ENCODE measurements around the gene SH3D19. TPM values are rescaled to one million over a fixed set of nuclear protein-coding genes. Genes with fewer than 3 reads are reported as not detected.

Gene SH3D19, protein sequence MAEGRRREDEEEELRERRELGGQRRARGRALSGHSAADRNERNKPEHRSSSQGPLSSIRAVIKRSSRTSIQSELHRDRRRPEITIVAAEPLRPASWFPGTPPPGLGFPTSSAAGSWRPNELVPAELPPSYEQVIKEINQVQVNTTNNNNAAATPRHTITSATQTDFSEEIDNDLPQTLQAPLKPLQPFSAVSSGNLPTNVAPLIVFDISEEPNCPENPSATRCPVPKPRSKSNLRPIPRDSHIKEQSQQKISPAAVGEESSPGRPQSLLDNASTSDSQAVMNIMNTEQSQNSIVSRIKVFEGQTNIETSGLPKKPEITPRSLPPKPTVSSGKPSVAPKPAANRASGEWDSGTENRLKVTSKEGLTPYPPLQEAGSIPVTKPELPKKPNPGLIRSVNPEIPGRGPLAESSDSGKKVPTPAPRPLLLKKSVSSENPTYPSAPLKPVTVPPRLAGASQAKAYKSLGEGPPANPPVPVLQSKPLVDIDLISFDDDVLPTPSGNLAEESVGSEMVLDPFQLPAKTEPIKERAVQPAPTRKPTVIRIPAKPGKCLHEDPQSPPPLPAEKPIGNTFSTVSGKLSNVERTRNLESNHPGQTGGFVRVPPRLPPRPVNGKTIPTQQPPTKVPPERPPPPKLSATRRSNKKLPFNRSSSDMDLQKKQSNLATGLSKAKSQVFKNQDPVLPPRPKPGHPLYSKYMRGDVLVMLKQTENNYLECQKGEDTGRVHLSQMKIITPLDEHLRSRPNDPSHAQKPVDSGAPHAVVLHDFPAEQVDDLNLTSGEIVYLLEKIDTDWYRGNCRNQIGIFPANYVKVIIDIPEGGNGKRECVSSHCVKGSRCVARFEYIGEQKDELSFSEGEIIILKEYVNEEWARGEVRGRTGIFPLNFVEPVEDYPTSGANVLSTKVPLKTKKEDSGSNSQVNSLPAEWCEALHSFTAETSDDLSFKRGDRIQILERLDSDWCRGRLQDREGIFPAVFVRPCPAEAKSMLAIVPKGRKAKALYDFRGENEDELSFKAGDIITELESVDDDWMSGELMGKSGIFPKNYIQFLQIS
- 100 to 1,000 TPM; 159 to 290 (median 244) TPM for total RNA-seq

DNA sequence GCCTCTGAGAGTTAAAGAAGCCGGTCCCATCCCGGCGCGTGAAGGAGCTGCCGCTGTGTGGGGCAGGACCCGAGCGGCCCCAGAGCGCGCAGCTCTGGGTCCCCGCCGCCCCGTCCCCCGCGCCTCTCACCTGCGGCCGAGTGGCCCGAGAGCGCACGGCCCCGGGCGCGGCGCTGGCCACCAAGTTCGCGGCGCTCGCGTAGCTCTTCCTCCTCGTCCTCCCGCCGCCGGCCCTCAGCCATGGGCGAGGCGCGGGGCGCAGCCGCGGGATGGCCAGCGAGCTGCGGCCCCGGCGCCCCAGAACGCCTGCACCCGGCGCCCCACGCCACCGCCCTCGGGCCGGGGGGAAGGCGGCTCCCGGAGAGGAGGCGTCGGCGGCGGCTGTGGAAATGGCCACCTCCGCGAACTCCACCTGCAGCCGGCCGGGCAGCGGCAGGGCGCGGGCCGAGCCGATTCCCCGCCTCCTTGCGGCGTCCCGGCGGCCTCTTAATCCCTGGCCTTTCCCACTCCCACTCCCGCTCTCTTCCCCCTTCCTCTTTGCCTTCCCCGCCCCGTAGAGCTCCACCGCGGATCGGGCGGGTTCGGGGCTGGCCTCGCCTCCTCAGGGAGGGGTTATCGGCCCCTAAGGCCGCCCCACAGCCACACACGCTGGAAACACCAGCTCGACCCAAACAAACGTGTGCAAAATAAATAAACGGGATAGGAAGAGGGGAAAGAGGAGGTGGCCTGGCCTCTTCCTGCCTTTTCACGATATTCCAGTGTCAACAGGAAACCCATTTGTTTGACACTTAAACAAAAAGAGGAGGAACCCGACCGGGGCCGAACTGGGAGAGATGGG lies at the start of gene SH3D19:
TSS of gene SH3D19 (minus strand) at position 495 of the 838 bp plus-strand sequence. CDS start at position 242, 253 bp downstream.
- Histone ChIP-seq H3K9me3 (no peaks in the 10 kb centered on the region), H3K4me1 (peaks cover 0 to 37% (median 9%) of the 10 kb centered on the region in 4 donors), H3K27me3 (no peaks in the 10 kb centered on the region), H3K4me3 (peak within 1 kb of the TSS; percentile 63 to 94 (median 79)), H3K27ac (peak within 1 kb of the TSS; percentile 89 to 97 (median 92)), H3K36me3 (no peaks in the 10 kb centered on the region)
- DNase-seq (ENCODE audit: low spot score in 2 of 2) = peak; percentile 23 to 55
- 1% methylated on average over 29 to 54 of the region's 88 CpGs for whole genome bisulfite sequencing, 2 donors
- peak in 1 of 2 donors; percentile 69 for TF ChIP-seq POLR2A (IDR thresholded peaks at IDR 0.05)
- peak in 1 of 2 donors; percentile 84 for TF ChIP-seq EP300 (IDR thresholded peaks at IDR 0.05)
- TF ChIP-seq, protein P1, sequence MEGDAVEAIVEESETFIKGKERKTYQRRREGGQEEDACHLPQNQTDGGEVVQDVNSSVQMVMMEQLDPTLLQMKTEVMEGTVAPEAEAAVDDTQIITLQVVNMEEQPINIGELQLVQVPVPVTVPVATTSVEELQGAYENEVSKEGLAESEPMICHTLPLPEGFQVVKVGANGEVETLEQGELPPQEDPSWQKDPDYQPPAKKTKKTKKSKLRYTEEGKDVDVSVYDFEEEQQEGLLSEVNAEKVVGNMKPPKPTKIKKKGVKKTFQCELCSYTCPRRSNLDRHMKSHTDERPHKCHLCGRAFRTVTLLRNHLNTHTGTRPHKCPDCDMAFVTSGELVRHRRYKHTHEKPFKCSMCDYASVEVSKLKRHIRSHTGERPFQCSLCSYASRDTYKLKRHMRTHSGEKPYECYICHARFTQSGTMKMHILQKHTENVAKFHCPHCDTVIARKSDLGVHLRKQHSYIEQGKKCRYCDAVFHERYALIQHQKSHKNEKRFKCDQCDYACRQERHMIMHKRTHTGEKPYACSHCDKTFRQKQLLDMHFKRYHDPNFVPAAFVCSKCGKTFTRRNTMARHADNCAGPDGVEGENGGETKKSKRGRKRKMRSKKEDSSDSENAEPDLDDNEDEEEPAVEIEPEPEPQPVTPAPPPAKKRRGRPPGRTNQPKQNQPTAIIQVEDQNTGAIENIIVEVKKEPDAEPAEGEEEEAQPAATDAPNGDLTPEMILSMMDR (IDR thresholded peaks at IDR 0.05) = peak in 2 of 5 experiments; percentile 15 to 35

DNA sequence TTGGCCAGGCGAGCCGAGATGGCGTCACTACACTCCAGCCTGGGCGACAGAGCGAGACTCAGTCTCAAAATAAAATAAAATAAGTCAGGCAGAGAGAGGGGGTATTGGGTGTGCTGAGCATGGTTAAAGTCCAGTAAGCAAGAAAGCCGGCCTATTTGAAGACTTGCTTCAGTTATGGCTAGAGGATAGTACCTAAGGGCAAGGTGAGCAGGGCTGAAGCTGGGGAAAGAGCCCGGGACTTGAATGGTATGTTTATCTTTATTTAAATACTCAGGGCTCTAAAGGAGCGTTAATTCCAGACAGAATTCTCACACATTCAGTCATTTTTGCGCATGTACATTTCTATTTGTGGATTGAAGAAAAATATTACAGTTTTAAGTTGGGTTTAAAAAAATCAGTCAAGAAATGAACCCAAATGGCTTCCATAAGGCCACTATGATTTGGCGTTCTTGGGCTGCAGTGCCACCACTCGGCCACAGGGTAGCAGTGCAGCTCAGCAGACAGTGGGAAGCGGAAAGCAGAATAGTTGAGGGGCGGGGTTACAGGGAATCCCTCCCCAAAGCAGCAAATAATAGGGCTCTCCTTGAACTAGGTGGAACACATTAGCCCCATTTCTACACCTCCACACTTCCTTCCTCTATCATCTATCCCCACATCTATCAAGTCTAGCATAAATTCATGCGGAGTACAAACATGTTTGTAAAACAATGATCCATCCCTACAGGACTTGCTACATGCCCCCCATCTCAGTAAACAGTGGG lies 37.2 kb upstream of the SH3D19 start:
- peak; percentile 78 to 85 for DNase-seq (ENCODE audit: low spot score in 2 of 2)
- Histone ChIP-seq H3K27me3 (no peaks in the 10 kb centered on the region), H3K4me1 (peaks cover 0 to 19% (median 5%) of the 10 kb centered on the region in 4 donors), H3K9me3 (no peaks in the 10 kb centered on the region), H3K4me3 (no peak overlapping the region), H3K27ac (peak overlapping the region in 2 of 4 donors; percentile 19 to 60), H3K36me3 (no peaks in the 10 kb centered on the region)
- 39 to 49% methylated on average over 14 of the region's 14 CpGs for WGBS, 2 donors
- no peak for TF ChIP-seq POLR2A (IDR thresholded peaks at IDR 0.05)
- TF ChIP-seq, protein P1 (IDR thresholded peaks at IDR 0.05) = peak; percentile 90 to 98 (median 94)
- peak in 1 of 2 donors; percentile 26 for TF ChIP-seq EP300 (IDR thresholded peaks at IDR 0.05)

DNA sequence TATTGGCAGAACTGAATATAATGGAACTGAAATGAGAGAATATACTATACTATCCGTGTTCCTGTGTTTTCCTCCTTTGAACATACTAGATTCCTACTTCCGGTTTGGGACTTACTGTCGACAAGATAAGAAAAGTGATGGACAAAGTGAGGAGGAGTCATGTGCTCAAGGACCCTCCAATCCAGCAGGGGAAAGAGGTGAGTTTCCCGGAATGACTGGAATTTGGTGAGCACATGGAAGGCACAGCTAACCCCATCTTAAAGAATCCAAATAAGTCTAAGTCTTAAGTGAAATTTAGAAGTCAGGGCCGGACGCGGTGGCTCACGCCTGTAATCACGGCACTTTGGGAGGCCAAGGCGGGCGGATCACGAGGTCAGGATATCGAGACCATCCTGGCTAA lies 36.6 kb upstream of the SH3D19 start:
- TF ChIP-seq EP300 (IDR thresholded peaks at IDR 0.05) = no peak
- TF ChIP-seq POLR2A (IDR thresholded peaks at IDR 0.05) = no peak
- TF ChIP-seq, protein P1 (IDR thresholded peaks at IDR 0.05) = no peak
- H3K4me1 ChIP-seq = peaks cover 0 to 24% (median 7%) of the 10 kb centered on the region in 4 donors
- 90 to 93% methylated on average over 13 of the region's 13 CpGs for whole genome bisulfite sequencing, 2 donors

DNA sequence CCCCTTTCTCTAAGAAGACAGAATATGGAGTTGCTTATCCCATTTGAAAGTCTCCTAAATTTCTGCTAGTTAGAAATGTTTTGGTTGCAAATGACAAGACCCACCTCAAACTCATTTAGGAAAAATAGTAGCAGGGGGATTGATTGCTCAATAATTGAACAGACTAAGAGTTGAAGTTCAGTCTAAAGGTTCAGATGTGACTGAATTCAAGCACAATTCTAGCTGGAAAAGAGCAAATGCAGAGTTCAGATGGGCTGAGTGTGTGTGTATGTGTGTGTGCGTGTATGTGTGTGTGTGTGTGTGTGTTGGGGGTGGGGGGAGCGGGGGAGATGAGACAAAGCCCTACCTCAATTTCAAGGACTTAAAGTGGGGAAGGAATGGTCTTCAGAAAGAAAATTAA lies 35.7 kb upstream of the SH3D19 start:
- DNase-seq (ENCODE audit: low spot score in 2 of 2) = no peak
- no peak overlapping the region for H3K4me3 ChIP-seq
- H3K36me3 ChIP-seq = no peaks in the 10 kb centered on the region
- H3K9me3 ChIP-seq = no peaks in the 10 kb centered on the region
- H3K4me1 ChIP-seq = peaks cover 0 to 24% (median 7%) of the 10 kb centered on the region in 4 donors
- peak overlapping the region in 2 of 4 donors; percentile 10 to 79 for H3K27ac ChIP-seq
- TF ChIP-seq EP300 (IDR thresholded peaks at IDR 0.05) (no peak), POLR2A (IDR thresholded peaks at IDR 0.05) (no peak)
- TF ChIP-seq, protein P1 (IDR thresholded peaks at IDR 0.05) = no peak
- 70 to 73% methylated on average over 2 of the region's 2 CpGs for WGBS, 2 donors
- no peaks in the 10 kb centered on the region for H3K27me3 ChIP-seq

More for the DNA sequence above, 36.6 kb upstream of the SH3D19 start:
- H3K4me3 ChIP-seq = no peak overlapping the region
- no peaks in the 10 kb centered on the region for H3K9me3 ChIP-seq
- H3K27me3 ChIP-seq = no peaks in the 10 kb centered on the region
- H3K36me3 ChIP-seq = no peaks in the 10 kb centered on the region
- peak overlapping the region in 2 of 4 donors; percentile 52 to 79 for H3K27ac ChIP-seq
- DNase-seq (ENCODE audit: low spot score in 2 of 2) = no peak

All from tibial nerve (tissue), 4 donors.